GM12873 (cell line): ENCODE data around the gene TOR1AIP2.

Experiments
- TF ChIP-seq, protein P1 (sequence below): IDR thresholded peaks from 2 replicates; pipeline ENCODE4 v1.5.1; 2012; ENCODE audit warnings: low read depth, mild to moderate bottlenecking, moderate library complexity, low read length, control low read depth; ENCODE audit not compliant: insufficient read depth; ENCODE audit errors: missing control alignments

Gene TOR1AIP2

DNA sequence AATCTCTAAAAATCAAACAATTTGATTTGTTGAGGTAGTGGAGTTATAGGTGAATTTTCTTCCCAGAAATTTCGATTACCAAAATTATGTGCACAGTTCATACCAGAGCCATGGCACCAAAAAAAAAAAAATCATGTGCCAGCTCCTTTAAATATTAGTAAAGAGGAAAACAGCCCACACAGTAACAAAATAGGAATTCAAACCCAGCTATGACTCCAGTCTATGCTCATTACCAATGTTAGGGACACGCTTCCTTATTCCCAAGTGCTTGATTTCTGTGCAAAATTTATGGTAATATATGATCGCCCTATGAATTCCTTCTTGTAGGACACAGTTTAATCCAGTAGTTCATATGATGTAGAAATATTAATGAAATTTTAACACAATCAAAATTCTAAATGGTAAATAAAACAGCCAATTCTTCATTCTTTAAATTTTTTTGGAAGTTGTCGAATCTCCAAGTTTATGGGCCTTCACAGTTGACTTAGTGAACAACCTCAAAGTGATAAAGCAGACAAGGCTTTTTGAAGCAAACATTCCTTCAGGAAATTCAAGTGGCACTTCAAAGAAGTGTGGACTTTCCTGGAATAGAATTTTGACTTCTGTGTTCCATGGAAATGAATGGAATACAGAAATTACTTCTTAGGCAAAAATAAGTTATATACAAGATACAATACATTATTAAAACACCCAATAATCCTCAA is 1.9 kb downstream of the TOR1AIP2 start:
- TF ChIP-seq, protein P1, sequence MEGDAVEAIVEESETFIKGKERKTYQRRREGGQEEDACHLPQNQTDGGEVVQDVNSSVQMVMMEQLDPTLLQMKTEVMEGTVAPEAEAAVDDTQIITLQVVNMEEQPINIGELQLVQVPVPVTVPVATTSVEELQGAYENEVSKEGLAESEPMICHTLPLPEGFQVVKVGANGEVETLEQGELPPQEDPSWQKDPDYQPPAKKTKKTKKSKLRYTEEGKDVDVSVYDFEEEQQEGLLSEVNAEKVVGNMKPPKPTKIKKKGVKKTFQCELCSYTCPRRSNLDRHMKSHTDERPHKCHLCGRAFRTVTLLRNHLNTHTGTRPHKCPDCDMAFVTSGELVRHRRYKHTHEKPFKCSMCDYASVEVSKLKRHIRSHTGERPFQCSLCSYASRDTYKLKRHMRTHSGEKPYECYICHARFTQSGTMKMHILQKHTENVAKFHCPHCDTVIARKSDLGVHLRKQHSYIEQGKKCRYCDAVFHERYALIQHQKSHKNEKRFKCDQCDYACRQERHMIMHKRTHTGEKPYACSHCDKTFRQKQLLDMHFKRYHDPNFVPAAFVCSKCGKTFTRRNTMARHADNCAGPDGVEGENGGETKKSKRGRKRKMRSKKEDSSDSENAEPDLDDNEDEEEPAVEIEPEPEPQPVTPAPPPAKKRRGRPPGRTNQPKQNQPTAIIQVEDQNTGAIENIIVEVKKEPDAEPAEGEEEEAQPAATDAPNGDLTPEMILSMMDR, result no peak

DNA sequence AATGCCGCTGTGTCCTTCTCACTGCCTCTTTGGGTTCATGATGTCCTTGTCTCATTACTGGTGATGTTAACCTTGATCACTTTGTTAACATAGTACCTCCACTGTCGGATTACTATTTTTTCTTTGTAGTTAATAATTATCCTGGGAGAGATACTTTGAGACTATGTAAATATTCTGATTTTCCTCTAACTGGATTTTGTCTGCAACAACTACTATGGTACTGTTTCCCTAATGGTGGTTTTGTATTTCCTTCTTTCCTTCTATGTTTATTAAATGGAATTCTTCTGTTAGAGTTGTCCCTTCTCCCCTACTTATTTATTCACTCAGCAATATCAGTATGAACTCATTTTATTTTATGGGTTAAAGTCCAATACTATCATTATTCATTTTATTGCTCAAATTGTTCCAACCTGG is 4.2 kb downstream of the TOR1AIP2 start:
- TF ChIP-seq, protein P1, result no peak

DNA sequence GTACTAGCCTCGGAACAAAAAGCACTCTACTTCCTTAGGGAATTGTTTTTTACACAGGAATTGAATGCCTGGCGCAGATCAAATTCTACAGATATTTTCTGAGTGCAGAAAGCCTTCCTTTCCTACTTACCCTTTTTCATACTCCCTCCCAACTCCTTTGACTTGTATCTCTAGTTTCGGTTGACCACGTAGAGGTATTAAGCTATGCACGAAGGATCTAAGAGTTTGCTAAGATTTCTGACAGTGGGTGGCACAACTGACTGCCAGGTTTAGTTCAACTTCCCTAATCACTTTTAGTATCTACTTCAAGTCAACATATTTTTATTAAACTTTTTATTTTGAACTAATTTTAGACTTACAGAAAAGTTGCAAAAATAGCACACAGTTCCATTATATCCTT is 5.0 kb downstream of the TOR1AIP2 start:
- TF ChIP-seq, protein P1, result no peak

DNA sequence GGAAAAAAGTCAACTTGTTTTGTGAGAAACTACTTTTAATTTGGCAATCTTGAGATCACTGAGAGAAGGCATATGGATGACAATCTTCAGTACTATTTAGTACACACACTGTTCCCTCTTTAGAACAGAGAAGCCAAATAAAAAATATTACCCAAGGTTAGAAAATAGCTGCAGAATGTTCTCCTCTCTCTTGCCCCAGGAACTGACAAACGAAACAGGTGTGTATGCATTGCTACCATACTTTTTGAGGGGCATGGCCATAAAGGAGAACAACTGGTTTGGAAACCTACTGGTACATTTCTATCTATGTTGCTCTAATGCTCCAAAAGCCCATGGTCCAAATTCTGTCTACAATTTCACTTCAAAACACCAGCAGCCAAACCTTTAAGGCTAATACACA is 5.7 kb downstream of the TOR1AIP2 start:
- TF ChIP-seq, protein P1, result no peak

DNA sequence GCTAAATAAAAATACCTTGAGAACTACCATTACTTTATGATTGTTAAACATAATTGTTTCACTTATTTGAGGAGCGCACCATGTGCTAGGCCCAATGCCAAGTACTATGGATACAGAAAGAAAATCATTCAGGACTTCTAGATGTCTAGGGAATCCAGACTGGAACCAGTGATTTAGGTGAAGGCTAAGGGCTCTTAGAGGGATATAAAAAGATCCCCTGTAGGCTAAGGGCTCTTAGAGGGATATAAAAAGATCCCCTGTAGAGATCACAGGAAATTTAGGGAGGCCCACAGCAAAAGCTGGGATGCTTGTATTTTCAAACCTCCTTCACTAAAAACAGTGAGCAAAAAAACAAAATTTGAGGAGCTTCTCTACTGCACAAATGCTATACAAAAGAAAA is 6.7 kb downstream of the TOR1AIP2 start:
- TF ChIP-seq, protein P1, result no peak

DNA sequence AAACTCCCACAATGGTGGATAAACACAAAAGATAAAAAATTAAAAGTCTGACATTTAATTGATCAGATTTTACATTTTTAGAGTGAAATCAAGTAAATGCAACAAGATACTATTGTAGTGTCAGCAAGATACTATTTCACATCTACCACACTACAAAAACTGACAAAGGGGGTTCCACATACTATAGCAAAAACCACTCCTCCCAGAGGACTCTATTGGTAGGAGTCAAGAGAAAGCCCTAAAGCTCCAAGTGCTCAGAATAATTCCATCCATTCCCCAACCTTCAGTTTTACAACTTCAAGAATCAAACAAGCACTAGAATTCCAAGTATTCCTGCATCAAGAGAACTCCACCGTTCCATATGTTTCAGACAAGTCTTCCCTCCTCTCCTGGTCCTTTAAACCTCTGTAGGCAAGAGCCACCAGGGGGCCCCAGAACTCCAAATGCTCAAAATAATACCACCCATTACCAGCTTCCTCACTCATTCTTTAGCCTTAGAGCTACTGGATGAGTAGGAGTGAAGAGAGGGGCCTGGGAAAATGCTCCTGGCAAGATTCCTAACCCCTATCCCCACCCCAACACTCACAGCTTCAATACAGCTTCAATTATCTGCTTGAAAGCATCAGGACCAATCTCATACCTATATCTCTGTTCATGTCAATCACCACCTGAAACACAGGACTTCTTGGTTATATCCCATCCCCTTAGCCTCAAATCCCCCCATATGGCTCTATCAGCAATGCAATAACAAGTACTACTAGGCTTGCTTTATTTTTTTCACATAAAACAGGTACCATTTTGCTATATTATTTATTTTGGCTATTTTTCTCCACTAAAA is 9.9 kb downstream of the TOR1AIP2 start:
- TF ChIP-seq, protein P1, result peak; percentile 77

DNA sequence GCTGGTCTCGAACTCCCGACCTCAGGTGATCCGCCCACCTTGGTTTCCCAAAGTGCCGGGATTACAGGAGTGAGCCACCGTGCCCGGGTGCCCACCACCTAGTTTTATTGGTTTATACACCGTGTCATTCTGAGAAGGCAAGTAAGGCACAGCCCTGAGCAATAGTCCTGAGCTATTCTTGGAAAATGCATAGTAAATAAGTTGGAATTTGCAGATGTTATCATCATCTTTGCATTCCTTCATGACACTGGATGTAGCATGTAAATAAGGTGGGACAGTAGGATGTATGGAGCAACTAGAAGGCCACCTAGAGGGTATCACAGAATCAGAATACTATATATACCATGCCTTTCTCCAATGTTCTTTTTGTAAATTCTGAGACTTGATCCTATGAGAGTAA is 11.0 kb downstream of the TOR1AIP2 start:
- TF ChIP-seq, protein P1, result no peak
